Naive thymus-derived CD4-positive, alpha-beta T cell (primary cell): ENCODE measurements around the gene HSPB7. TPM values are rescaled to one million over a fixed set of nuclear protein-coding genes. Genes with fewer than 3 reads are reported as not detected.
"Not testable (repeated sequence)": the region's sequence is repeated elsewhere in the genome, so short reads cannot be mapped to it uniquely, and the experiment has no call there.

Experiments used
- ATAC-seq: fragments of 150-1000 bp; cut with Tn5 transposase; 2 replicates; pipeline ENCODE4 v1.10.0; 2021; ENCODE audit warnings: mild to moderate bottlenecking, moderate library complexity
- CTCF ChIA-PET: fragments of 350-600 bp; sonication (Branson Sonifier 250); formaldehyde crosslinking; loops from one replicate; lab custom pipeline; 2021; ENCODE audit warnings: antibody characterized with exemption; lab: Charles Lee
- POLR2A ChIA-PET: fragments of 350-600 bp; sonication (Branson Sonifier 250); formaldehyde crosslinking; loops from one replicate; lab custom pipeline; 2021; ENCODE audit warnings: antibody characterized with exemption, inconsistent platforms; lab: Charles Lee
- DNase-seq, 9 donors: peaks; one replicate each; pipeline versions ENCODE4 v3.0.0 to v3.0.0-alpha.2; 2020 to 2022; ENCODE audit warnings: mixed read lengths in 1 of 9
- H3K27ac ChIP-seq: one replicate; pipeline ENCODE4 v1.7.0; 2013; ENCODE audit warnings: mild to moderate bottlenecking, low read depth, low read length, moderate library complexity
- H3K27me3 ChIP-seq, 2 donors: one replicate each; pipeline ENCODE4 v1.7.0; 2013; ENCODE audit warnings: low read length in 2 of 2, mild to moderate bottlenecking in 2 of 2, moderate library complexity in 2 of 2; ENCODE audit not compliant: control insufficient read depth in 2 of 2, insufficient read depth in 2 of 2
- H3K36me3 ChIP-seq, 3 experiments: 1 replicate in 2 of 3; 2 replicates in 1 of 3; pipeline ENCODE4 v1.7.0; 2013; ENCODE audit warnings: low read length in 3 of 3, mild to moderate bottlenecking in 3 of 3, moderate library complexity in 1 of 3; ENCODE audit not compliant: insufficient read depth in 3 of 3, control insufficient read depth in 2 of 3
- H3K4me1 ChIP-seq, 2 donors: one replicate each; pipeline ENCODE4 v1.7.0; 2013; ENCODE audit warnings: low read length in 2 of 2, mild to moderate bottlenecking in 2 of 2, moderate library complexity in 1 of 2; ENCODE audit not compliant: control insufficient read depth in 2 of 2, insufficient read depth in 2 of 2
- H3K4me3 ChIP-seq: 2 replicates; pipeline ENCODE4 v1.7.0; 2013; ENCODE audit warnings: mild to moderate bottlenecking, low read length
- H3K9me3 ChIP-seq, 3 experiments: 1 replicate in 2 of 3; 2 replicates in 1 of 3; pipeline ENCODE4 v1.7.0; 2013; ENCODE audit warnings: low read length in 3 of 3; ENCODE audit not compliant: control insufficient read depth in 2 of 3
- H3K27ac Mint-ChIP-seq, 9 donors: one replicate each; pipeline ENCODE4 v1.8.0; 2020 to 2022; ENCODE audit warnings: mixed read lengths in 9 of 9, mild to moderate bottlenecking in 8 of 9, moderate library complexity in 5 of 9, inconsistent platforms in 2 of 9
- H3K27me3 Mint-ChIP-seq, 5 donors: one replicate each; pipeline ENCODE4 v1.8.0; 2021 to 2022; ENCODE audit warnings: mixed read lengths in 5 of 5, mild to moderate bottlenecking in 1 of 5
- H3K36me3 Mint-ChIP-seq, 5 donors: one replicate each; pipeline ENCODE4 v1.8.0; 2020 to 2022; ENCODE audit warnings: mixed read lengths in 5 of 5, mild to moderate bottlenecking in 3 of 5, inconsistent platforms in 1 of 5
- H3K4me1 Mint-ChIP-seq, 7 donors: one replicate each; pipeline ENCODE4 v1.8.0; 2020 to 2022; ENCODE audit warnings: mixed read lengths in 7 of 7, mild to moderate bottlenecking in 3 of 7, inconsistent platforms in 1 of 7
- H3K4me3 Mint-ChIP-seq, 10 donors: one replicate each; pipeline ENCODE4 v1.8.0; 2020 to 2022; ENCODE audit warnings: mild to moderate bottlenecking in 10 of 10, mixed read lengths in 10 of 10, moderate library complexity in 6 of 10, inconsistent platforms in 2 of 10
- H3K9me3 Mint-ChIP-seq, 11 donors: one replicate each; pipeline ENCODE4 v1.8.0; 2020 to 2022; ENCODE audit warnings: mixed read lengths in 11 of 11, mild to moderate bottlenecking in 4 of 11, inconsistent platforms in 1 of 11, moderate library complexity in 1 of 11
- intact Hi-C, 2 donors: fragments of 100-400 bp; cut with micrococcal nuclease; formaldehyde crosslinking; loops; one replicate each; pipeline ENCODE4 v1.15.1; 2023
- polyA plus RNA-seq, 2 donors: library from polyadenylated mRNA; unstranded; fragments of 300-500 nt; fragmentation: Illumina TruSeq; gene quantifications; one replicate each; pipeline ENCODE4 v1.2.3, GENCODE V29; 2021
- total RNA-seq, 6 experiments: library from RNA in 5 of 6; stranded (reverse) in 5 of 6; gene quantifications; 1 replicate in 5 of 6; 2 replicates in 1 of 6; pipeline ENCODE4 v1.2.3 and lab custom pipeline; 2021 to 2026

HSPB7 gene
- total and polyA plus RNA-seq, 7 experiments from 2014 or later = not detected

GRCh38 chr1:16056521-16056912, 38.7 kb upstream of the HSPB7 start:
- H3K4me3 ChIP-seq, H3K9me3 Mint-ChIP-seq, H3K27ac Mint-ChIP-seq, POLR2A ChIA-PET, H3K27ac ChIP-seq, H3K27me3 ChIP-seq, H3K36me3 ChIP-seq, ATAC-seq, H3K4me1 ChIP-seq, H3K27me3 Mint-ChIP-seq, H3K9me3 ChIP-seq, DNase-seq, H3K4me1 Mint-ChIP-seq, H3K36me3 Mint-ChIP-seq: not testable (repeated sequence)
- CTCF ChIA-PET = interaction anchor here (0.6 to 2.3 kb wide), 2 partner anchors 47 to 65 kb away, joined by 4 to 10 read pairs; no protein-coding TSS in a partner anchor
- H3K4me3 Mint-ChIP-seq = peak overlapping the region in 1 of 10 donors; percentile 17
- intact Hi-C loops = loop anchor here (1.0 kb wide), 3 partner anchors 47 to 264 kb away; no protein-coding TSS in a partner anchor

GRCh38 chr1:16055613-16056520, 38.0 kb upstream of the HSPB7 start:
- H3K9me3 ChIP-seq = no peaks in the 10 kb centered on the region
- ChIA-PET POLR2A (no interaction called here), CTCF (interaction anchor here (1.1 to 2.5 kb wide), 4 partner anchors 46 to 265 kb away, joined by 3 to 10 read pairs (median 6); no protein-coding TSS in a partner anchor)
- Mint-ChIP-seq H3K9me3 (no peaks in the 10 kb centered on the region), H3K4me3 (peak overlapping the region in 2 of 10 donors; percentile 17 to 43), H3K27me3 (peaks cover 0 to 4% (median 0%) of the 10 kb centered on the region in 5 donors), H3K36me3 (no peaks in the 10 kb centered on the region), H3K27ac (peak overlapping the region in 4 of 9 donors; percentile 45 to 76 (median 68)), H3K4me1 (peaks cover 5 to 6% (median 6%) of the 10 kb centered on the region in 7 donors)
- H3K27ac ChIP-seq = no peak overlapping the region
- no peaks in the 10 kb centered on the region for H3K4me1 ChIP-seq
- no peaks in the 10 kb centered on the region for H3K27me3 ChIP-seq
- no peaks in the 10 kb centered on the region for H3K36me3 ChIP-seq
- no peak overlapping the region for H3K4me3 ChIP-seq
- DNase-seq (peak; percentile 71 to 87 (median 78)), ATAC-seq (peak; percentile 97)
- intact Hi-C loops = loop anchor here (1.0 kb wide), 3 partner anchors 47 to 264 kb away; no protein-coding TSS in a partner anchor

- Mint-ChIP-seq H3K27ac (no peak overlapping the region), H3K27me3 (peaks cover 0 to 11% (median 6%) of the 10 kb centered on the region in 5 donors), H3K4me1 (peaks cover 5 to 6% (median 6%) of the 10 kb centered on the region in 7 donors), H3K9me3 (no peaks in the 10 kb centered on the region), H3K36me3 (no peaks in the 10 kb centered on the region), H3K4me3 (no peak overlapping the region)
- ChIA-PET CTCF (interaction anchor here (0.6 to 2.5 kb wide), 7 partner anchors 45 to 264 kb away, joined by 3 to 10 read pairs (median 5); no protein-coding TSS in a partner anchor), POLR2A (no interaction called here)
- DNase-seq = no peak
- no peaks in the 10 kb centered on the region for H3K9me3 ChIP-seq
- ATAC-seq = no peak
- no peak overlapping the region for H3K27ac ChIP-seq
- no peaks in the 10 kb centered on the region for H3K27me3 ChIP-seq
- H3K4me1 ChIP-seq = no peaks in the 10 kb centered on the region
- H3K4me3 ChIP-seq = no peak overlapping the region
- intact Hi-C loops = no loop called here
- no peaks in the 10 kb centered on the region for H3K36me3 ChIP-seq
Measured at GRCh38 chr1:16054598-16055540, 37.0 kb upstream of the HSPB7 start.

- no peaks in the 10 kb centered on the region for H3K9me3 Mint-ChIP-seq
- no peaks in the 10 kb centered on the region for H3K4me1 ChIP-seq
- no peak overlapping the region for H3K4me3 Mint-ChIP-seq
- peaks cover 0 to 15% (median 13%) of the 10 kb centered on the region in 5 donors for H3K27me3 Mint-ChIP-seq
- CTCF ChIA-PET = interaction anchor here (0.9 to 2.5 kb wide), 3 partner anchors 238 to 263 kb away, joined by 3 to 8 read pairs (median 8); no protein-coding TSS in a partner anchor
- H3K4me1 Mint-ChIP-seq = peaks cover 5 to 10% (median 6%) of the 10 kb centered on the region in 7 donors
- no peak for DNase-seq
- H3K27ac ChIP-seq = no peak overlapping the region
- no peaks in the 10 kb centered on the region for H3K27me3 ChIP-seq
- no peaks in the 10 kb centered on the region for H3K9me3 ChIP-seq
- H3K36me3 Mint-ChIP-seq = no peaks in the 10 kb centered on the region
- no peak for ATAC-seq
- intact Hi-C loops = no loop called here
- POLR2A ChIA-PET = no interaction called here
- H3K27ac Mint-ChIP-seq = peak overlapping the region in 1 of 9 donors; percentile 55
- H3K4me3 ChIP-seq = no peak overlapping the region
- no peaks in the 10 kb centered on the region for H3K36me3 ChIP-seq
Measured at GRCh38 chr1:16053781-16054502, 36.1 kb upstream of the HSPB7 start.

- H3K4me3 ChIP-seq, intact Hi-C loops, H3K36me3 Mint-ChIP-seq, H3K9me3 Mint-ChIP-seq, H3K4me1 ChIP-seq, POLR2A ChIA-PET, H3K9me3 ChIP-seq, CTCF ChIA-PET, H3K27ac Mint-ChIP-seq, H3K27ac ChIP-seq, H3K27me3 ChIP-seq, H3K4me3 Mint-ChIP-seq, H3K36me3 ChIP-seq, ATAC-seq, DNase-seq: not testable (repeated sequence)
- peaks cover 5 to 12% (median 6%) of the 10 kb centered on the region in 7 donors for H3K4me1 Mint-ChIP-seq
- H3K27me3 Mint-ChIP-seq = peaks cover 0 to 19% (median 11%) of the 10 kb centered on the region in 5 donors
Measured at GRCh38 chr1:16051949-16052348, 34.1 kb upstream of the HSPB7 start.

GRCh38 chr1:16051039-16051438, 33.2 kb upstream of the HSPB7 start:
- H3K27ac ChIP-seq = no peak overlapping the region
- no peaks in the 10 kb centered on the region for H3K9me3 Mint-ChIP-seq
- intact Hi-C loops = no loop called here
- CTCF ChIA-PET = interaction anchor here (0.5 kb wide), 1 partner anchor 187 kb away, joined by 3 read pairs; no protein-coding TSS in a partner anchor
- H3K36me3 Mint-ChIP-seq = no peaks in the 10 kb centered on the region
- no peaks in the 10 kb centered on the region for H3K36me3 ChIP-seq
- peaks cover 0 to 19% (median 11%) of the 10 kb centered on the region in 5 donors for H3K27me3 Mint-ChIP-seq
- H3K4me1 ChIP-seq = no peaks in the 10 kb centered on the region
- DNase-seq (no peak), ATAC-seq (no peak)
- H3K9me3 ChIP-seq = no peaks in the 10 kb centered on the region
- H3K4me1 Mint-ChIP-seq = peaks cover 3 to 10% (median 4%) of the 10 kb centered on the region in 7 donors
- H3K4me3 Mint-ChIP-seq = no peak overlapping the region
- POLR2A ChIA-PET = no interaction called here
- H3K27me3 ChIP-seq = no peaks in the 10 kb centered on the region
- no peak overlapping the region for H3K4me3 ChIP-seq
- H3K27ac Mint-ChIP-seq = peak overlapping the region in 1 of 9 donors; percentile 20
